ENCODE data around the gene SLC36A2. TPM values are rescaled to one million over a fixed set of nuclear protein-coding genes. Genes with fewer than 3 reads are reported as not detected.

The SLC36A2 gene
- total RNA-seq, 1 donor from 2014 or later = not detected

DNA sequence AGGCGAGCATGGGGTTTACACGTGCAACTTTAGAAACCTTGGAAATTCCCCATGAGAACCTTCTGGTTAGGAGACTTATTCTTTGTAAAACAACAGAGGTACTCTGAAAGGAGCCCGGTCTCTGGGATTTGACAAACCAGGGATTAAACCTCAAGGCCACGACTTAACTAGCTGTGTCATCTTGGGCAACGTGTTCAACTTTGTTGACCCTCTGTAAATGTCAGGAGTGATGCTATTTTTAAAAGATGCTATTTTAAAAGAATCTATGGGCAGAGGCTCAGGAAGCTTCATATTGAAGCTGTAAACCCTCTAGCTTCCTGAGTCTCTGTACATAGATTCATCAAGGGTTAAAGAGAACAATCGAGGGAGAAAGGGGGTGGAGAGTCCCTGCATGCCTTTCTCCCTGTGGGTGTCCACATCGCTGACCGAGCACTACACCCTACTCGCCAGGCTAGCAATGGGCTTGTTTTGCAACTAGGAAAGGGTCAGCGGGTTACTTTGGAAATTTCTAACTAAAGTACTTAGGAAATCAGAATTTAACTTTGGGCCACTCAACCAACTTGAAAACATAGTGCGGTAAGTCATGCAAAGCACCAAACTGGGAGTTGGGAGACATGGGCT lies 2.1 kb downstream of the SLC36A2 start:
- peaks cover 52% of the 10 kb centered on the region for H3K27me3 Mint-ChIP-seq (ENCODE audit: low read depth)
- H3K9me3 Mint-ChIP-seq = no peaks in the 10 kb centered on the region
- DNase-seq (ENCODE audit: low spot score in 2 of 2, unreplicated experiment in 2 of 2) = no peak
- no peak overlapping the region for H3K27ac Mint-ChIP-seq
- TF ChIP-seq, protein P1, sequence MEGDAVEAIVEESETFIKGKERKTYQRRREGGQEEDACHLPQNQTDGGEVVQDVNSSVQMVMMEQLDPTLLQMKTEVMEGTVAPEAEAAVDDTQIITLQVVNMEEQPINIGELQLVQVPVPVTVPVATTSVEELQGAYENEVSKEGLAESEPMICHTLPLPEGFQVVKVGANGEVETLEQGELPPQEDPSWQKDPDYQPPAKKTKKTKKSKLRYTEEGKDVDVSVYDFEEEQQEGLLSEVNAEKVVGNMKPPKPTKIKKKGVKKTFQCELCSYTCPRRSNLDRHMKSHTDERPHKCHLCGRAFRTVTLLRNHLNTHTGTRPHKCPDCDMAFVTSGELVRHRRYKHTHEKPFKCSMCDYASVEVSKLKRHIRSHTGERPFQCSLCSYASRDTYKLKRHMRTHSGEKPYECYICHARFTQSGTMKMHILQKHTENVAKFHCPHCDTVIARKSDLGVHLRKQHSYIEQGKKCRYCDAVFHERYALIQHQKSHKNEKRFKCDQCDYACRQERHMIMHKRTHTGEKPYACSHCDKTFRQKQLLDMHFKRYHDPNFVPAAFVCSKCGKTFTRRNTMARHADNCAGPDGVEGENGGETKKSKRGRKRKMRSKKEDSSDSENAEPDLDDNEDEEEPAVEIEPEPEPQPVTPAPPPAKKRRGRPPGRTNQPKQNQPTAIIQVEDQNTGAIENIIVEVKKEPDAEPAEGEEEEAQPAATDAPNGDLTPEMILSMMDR (IDR thresholded peaks at IDR 0.05; ENCODE audit: unreplicated experiment) = no peak
- no peak overlapping the region for H3K4me3 Mint-ChIP-seq
- peaks cover 7% of the 10 kb centered on the region for H3K4me1 Mint-ChIP-seq
- H3K36me3 Mint-ChIP-seq = no peaks in the 10 kb centered on the region

DNA sequence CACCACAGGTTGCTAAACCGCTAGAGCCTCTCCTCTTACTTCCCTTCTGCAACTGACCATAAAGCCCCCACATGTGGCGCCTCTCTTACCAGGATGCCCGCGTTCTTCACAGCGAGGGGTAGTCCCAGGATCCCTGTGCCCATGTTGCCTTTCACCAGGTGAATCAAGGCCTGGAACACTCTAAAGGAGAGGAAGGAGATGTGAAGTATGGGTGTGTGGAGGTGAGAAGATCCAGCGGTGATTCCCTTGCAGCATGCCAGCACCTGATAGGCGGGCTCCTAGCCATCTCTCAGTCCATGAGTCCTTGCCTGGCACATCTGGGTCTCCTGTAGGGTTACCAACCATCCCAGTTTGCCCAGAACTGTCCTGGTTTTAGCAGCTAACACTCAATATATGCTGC lies 3.3 kb downstream of the SLC36A2 start:
- TF ChIP-seq, protein P1 (IDR thresholded peaks at IDR 0.05; ENCODE audit: unreplicated experiment) = no peak
- peaks cover 58% of the 10 kb centered on the region for H3K27me3 Mint-ChIP-seq (ENCODE audit: low read depth)

DNA sequence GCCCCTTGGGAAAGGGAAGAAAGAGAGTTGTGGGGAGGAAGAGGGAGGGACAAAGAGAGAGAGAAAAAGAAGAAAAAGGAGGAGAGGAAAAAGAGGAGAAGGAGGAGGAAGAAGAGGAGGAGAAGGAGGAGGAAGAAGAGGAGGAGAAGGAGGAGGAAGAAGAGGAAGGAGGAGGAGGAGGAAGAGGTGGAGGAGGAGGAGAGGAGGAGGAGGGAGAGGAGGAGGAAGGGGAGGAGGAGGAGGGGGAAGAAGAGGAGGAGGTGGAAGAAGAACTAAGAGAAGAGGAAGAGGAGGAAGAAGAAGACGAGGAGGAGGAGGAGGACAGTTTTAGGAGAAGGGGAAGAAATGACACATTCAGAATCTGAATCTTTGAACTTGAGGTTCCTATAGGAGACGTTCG lies 7.4 kb downstream of the SLC36A2 start:
- DNase-seq (ENCODE audit: low spot score in 2 of 2, unreplicated experiment in 2 of 2) = no peak
- TF ChIP-seq, protein P1 (IDR thresholded peaks at IDR 0.05; ENCODE audit: unreplicated experiment) = no peak
- no peak overlapping the region for H3K27ac Mint-ChIP-seq
- no peaks in the 10 kb centered on the region for H3K9me3 Mint-ChIP-seq
- H3K4me3 Mint-ChIP-seq = no peak overlapping the region
- H3K27me3 Mint-ChIP-seq (ENCODE audit: low read depth) = peaks cover 59% of the 10 kb centered on the region
- H3K4me1 Mint-ChIP-seq = no peaks in the 10 kb centered on the region
- no peaks in the 10 kb centered on the region for H3K36me3 Mint-ChIP-seq

More for the DNA sequence above, 3.3 kb downstream of the SLC36A2 start:
- Mint-ChIP-seq H3K4me3 (no peak overlapping the region), H3K27ac (no peak overlapping the region), H3K9me3 (no peaks in the 10 kb centered on the region), H3K36me3 (no peaks in the 10 kb centered on the region), H3K4me1 (peaks cover 7% of the 10 kb centered on the region)
- DNase-seq (ENCODE audit: low spot score in 2 of 2, unreplicated experiment in 2 of 2) = no peak

DNA sequence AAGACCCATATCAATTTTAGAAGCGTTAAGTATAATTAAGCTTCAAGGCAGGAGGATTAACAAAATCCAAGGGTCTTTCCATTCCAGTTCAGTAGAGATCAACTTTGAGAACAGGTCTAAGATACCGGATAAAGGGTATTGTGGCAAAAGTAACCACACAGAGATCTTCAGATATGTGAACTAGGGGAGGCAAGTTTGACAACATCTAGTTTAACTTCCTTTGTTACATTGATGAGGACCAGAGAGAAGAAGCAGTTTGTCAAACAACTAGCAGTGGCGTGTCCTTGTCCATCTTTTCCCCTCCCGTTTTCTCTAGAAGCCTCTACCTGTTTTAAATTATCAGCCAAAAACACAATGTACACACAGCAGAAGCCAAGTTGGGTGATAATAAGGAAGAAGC lies 8.6 kb downstream of the SLC36A2 start:
- H3K36me3 Mint-ChIP-seq = no peaks in the 10 kb centered on the region
- H3K4me1 Mint-ChIP-seq = no peaks in the 10 kb centered on the region
- peaks cover 48% of the 10 kb centered on the region for H3K27me3 Mint-ChIP-seq (ENCODE audit: low read depth)
- TF ChIP-seq, protein P1 (IDR thresholded peaks at IDR 0.05; ENCODE audit: unreplicated experiment) = no peak
- no peaks in the 10 kb centered on the region for H3K9me3 Mint-ChIP-seq
- DNase-seq (ENCODE audit: low spot score in 2 of 2, unreplicated experiment in 2 of 2) = no peak
- H3K27ac Mint-ChIP-seq = no peak overlapping the region
- no peak overlapping the region for H3K4me3 Mint-ChIP-seq

DNA sequence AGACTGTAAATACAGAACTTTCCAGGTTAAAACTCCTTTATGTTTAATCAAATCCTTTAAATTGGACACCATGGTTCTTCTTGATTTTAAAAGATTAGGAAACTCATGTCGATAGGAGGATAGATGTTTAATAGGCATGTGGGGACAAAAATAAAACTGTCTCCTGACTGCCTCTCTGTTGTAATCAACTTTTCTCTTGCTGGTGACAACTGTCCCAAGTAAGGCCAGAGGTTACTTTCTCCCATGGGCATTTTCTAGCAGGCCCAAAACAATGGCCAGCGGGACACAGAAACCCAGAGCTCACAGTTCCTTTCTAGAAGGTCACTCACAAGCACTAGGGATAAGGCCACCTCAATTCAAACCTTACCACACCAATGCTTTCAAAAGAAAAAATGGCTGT lies 14.5 kb downstream of the SLC36A2 start:
- Mint-ChIP-seq H3K4me3 (no peak overlapping the region), H3K9me3 (no peaks in the 10 kb centered on the region), H3K4me1 (no peaks in the 10 kb centered on the region), H3K36me3 (no peaks in the 10 kb centered on the region), H3K27me3 (ENCODE audit: low read depth) (peaks cover 1% of the 10 kb centered on the region), H3K27ac (no peak overlapping the region)
- no peak for DNase-seq (ENCODE audit: low spot score in 2 of 2, unreplicated experiment in 2 of 2)
- TF ChIP-seq, protein P1 (IDR thresholded peaks at IDR 0.05; ENCODE audit: unreplicated experiment) = no peak

DNA sequence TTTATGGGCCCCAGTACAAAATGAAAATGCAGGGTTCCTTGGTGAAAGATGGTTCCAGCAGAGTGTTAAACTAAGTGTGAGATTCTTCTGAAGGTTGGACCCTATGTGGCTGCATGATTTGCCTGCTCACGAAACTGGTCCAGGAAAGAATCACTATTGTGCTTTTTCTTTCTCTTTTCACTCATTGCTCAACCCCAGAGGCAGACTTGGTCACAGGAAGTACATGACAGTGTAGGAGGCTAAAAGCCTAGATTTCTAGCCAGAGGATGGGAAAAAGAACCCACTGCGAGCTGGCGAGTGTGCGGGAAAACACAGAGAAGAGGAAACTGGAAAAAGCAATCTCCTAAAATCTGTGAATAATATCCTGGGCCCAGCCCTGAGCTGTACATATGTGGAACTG lies 18.6 kb downstream of the SLC36A2 start:
- Mint-ChIP-seq H3K27ac (no peak overlapping the region), H3K4me1 (peaks cover 4% of the 10 kb centered on the region), H3K4me3 (no peak overlapping the region), H3K27me3 (ENCODE audit: low read depth) (peaks cover 2% of the 10 kb centered on the region), H3K9me3 (no peaks in the 10 kb centered on the region), H3K36me3 (no peaks in the 10 kb centered on the region)
- TF ChIP-seq, protein P1 (IDR thresholded peaks at IDR 0.05; ENCODE audit: unreplicated experiment) = no peak
- no peak for DNase-seq (ENCODE audit: low spot score in 2 of 2, unreplicated experiment in 2 of 2)

All from mesothelial cell of epicardium (in vitro differentiated cells).